NT2/D1 (cell line): ENCODE measurements around the gene PRKACB.

ENCODE experiments used
- SUZ12 ChIP-seq: IDR thresholded peaks from 2 replicates; pipeline ENCODE4 v1.6.1; 2011; ENCODE audit not compliant: insufficient read length, insufficient read depth; ENCODE audit errors: extremely low read depth
- YY1 ChIP-seq: IDR thresholded peaks from 2 replicates; pipeline ENCODE4 v1.6.1; 2011; ENCODE audit not compliant: insufficient read length, insufficient read depth
- ZNF274 ChIP-seq: IDR thresholded peaks from 2 replicates; pipeline ENCODE4 v1.6.1; 2011; ENCODE audit warnings: mild to moderate bottlenecking, low read depth, low read length

DNA sequence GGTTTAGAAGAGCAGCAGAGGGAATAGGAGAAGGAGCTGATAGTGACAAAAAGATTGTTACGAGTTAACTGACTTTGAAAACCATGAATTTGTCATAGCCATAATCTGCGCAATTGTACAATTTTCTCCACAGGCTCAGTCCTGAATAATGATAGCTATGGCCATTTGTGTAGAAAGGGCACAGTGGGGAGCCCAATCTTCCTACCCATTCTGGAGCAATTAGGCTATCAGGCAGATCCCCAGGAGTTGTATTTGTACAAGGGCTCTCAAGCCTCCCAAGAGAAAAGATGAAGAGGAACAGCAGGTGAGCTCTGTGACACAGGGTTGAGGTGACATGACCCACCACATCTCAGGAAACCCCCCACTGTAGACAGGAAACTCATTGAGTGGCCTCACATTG lies 115.3 kb downstream of the PRKACB start:
- TF ChIP-seq ZNF274: no peak
- no peak for TF ChIP-seq SUZ12
- TF ChIP-seq YY1: no peak
